Astrocyte (in vitro differentiated cells and primary cell): ENCODE measurements around the gene RPH3AL. TPM values are rescaled to one million over a fixed set of nuclear protein-coding genes. Genes with fewer than 3 reads are reported as not detected.

Source experiments
- DNase-seq: peaks from one replicate; pipeline ENCODE4 v3.0.0-alpha.2; 2010; ENCODE audit warnings: low read depth
- FAIRE-seq: peaks from 2 replicates; lab custom pipeline; 2011; peaks lifted over from hg19 to GRCh38; lab: Jason Lieb, UNC
- H2AFZ ChIP-seq: 2 replicates; pipeline ENCODE4 v1.6.0; 2012; ENCODE audit warnings: low read depth, low read length, inconsistent platforms
- H3K27ac ChIP-seq: 2 replicates; pipeline ENCODE4 v1.5.1; 2011; ENCODE audit warnings: low read depth, low read length, inconsistent platforms
- H3K27me3 ChIP-seq: 2 replicates; pipeline ENCODE4 v1.6.0; 2011; ENCODE audit warnings: low read length, inconsistent platforms; ENCODE audit not compliant: insufficient read depth
- H3K36me3 ChIP-seq: 2 replicates; pipeline ENCODE4 v1.5.1; 2011; ENCODE audit warnings: low read length, inconsistent platforms; ENCODE audit not compliant: insufficient read depth
- H3K4me1 ChIP-seq: 2 replicates; pipeline ENCODE4 v1.5.1; 2011; ENCODE audit warnings: low read length, inconsistent platforms; ENCODE audit not compliant: insufficient read depth
- H3K4me2 ChIP-seq: 2 replicates; pipeline ENCODE4 v1.6.0; 2012; ENCODE audit warnings: low read length, inconsistent platforms
- H3K4me3 ChIP-seq: 2 replicates; pipeline ENCODE4 v1.5.1; 2011; ENCODE audit warnings: low read depth, mild to moderate bottlenecking, low read length, inconsistent platforms; ENCODE audit not compliant: insufficient read depth
- H3K79me2 ChIP-seq: 2 replicates; pipeline ENCODE4 v1.6.0; 2012; ENCODE audit warnings: mild to moderate bottlenecking, low read length, inconsistent platforms; ENCODE audit not compliant: insufficient read depth
- H3K9ac ChIP-seq: 2 replicates; pipeline ENCODE4 v1.6.0; 2012; ENCODE audit warnings: mild to moderate bottlenecking, low read length, inconsistent platforms
- H3K9me3 ChIP-seq: 2 replicates; pipeline ENCODE4 v1.5.1; 2012; ENCODE audit warnings: low read depth, mild to moderate bottlenecking, low read length, inconsistent platforms; ENCODE audit not compliant: insufficient read depth
- H4K20me1 ChIP-seq: 2 replicates; pipeline ENCODE4 v1.6.0; 2012; ENCODE audit warnings: low read length, inconsistent platforms; ENCODE audit not compliant: insufficient read depth
- H3K27ac Mint-ChIP-seq: one replicate; pipeline ENCODE4 v1.8.0; 2021; ENCODE audit warnings: mild to moderate bottlenecking, mixed read lengths; ENCODE audit not compliant: unreplicated experiment
- H3K27me3 Mint-ChIP-seq: one replicate; pipeline ENCODE4 v1.8.0; 2021; ENCODE audit warnings: low read depth, mixed read lengths; ENCODE audit not compliant: unreplicated experiment
- H3K36me3 Mint-ChIP-seq: one replicate; pipeline ENCODE4 v1.8.0; 2021; ENCODE audit warnings: low read depth, mixed read lengths; ENCODE audit not compliant: unreplicated experiment
- H3K4me1 Mint-ChIP-seq: one replicate; pipeline ENCODE4 v1.8.0; 2021; ENCODE audit warnings: low read depth, mixed read lengths; ENCODE audit not compliant: unreplicated experiment
- H3K4me3 Mint-ChIP-seq: one replicate; pipeline ENCODE4 v1.8.0; 2021; ENCODE audit warnings: mild to moderate bottlenecking, moderate library complexity, mixed read lengths; ENCODE audit not compliant: unreplicated experiment
- H3K9me3 Mint-ChIP-seq: one replicate; pipeline ENCODE4 v1.8.0; 2021; ENCODE audit warnings: mild to moderate bottlenecking, mixed read lengths; ENCODE audit not compliant: unreplicated experiment
- CTCF ChIP-seq: IDR thresholded peaks from 2 replicates; pipeline ENCODE4 v1.5.1; 2011; ENCODE audit warnings: low read depth, mild to moderate bottlenecking, inconsistent platforms, low read length, moderate library complexity; ENCODE audit not compliant: insufficient read depth
- EZH2 ChIP-seq: IDR thresholded peaks from 2 replicates; pipeline ENCODE4 v1.6.1; 2012; ENCODE audit warnings: mild to moderate bottlenecking, low read length, inconsistent platforms; ENCODE audit not compliant: insufficient read depth
- total RNA-seq: library from RNA; stranded (reverse); gene quantifications from 2 replicates; pipeline ENCODE4 v1.2.1, GENCODE V29; 2021

RPH3AL gene
- total RNA-seq, 1 donor from 2014 or later: 3.7 TPM

- DNase-seq (no peak), FAIRE-seq (no peak)
- Histone ChIP-seq H3K36me3 (no peaks in the 10 kb centered on the region), H3K9me3 (no peaks in the 10 kb centered on the region), H2AFZ (no peak overlapping the region), H3K4me1 (no peaks in the 10 kb centered on the region), H3K4me2 (no peak overlapping the region), H3K9ac (no peak overlapping the region), H3K4me3 (no peak overlapping the region), H3K27me3 (peaks cover 12% of the 10 kb centered on the region), H3K27ac (no peak overlapping the region), H4K20me1 (no peaks in the 10 kb centered on the region), H3K79me2 (no peaks in the 10 kb centered on the region)
- Mint-ChIP-seq H3K4me1 (no peaks in the 10 kb centered on the region), H3K4me3 (no peak overlapping the region), H3K9me3 (no peaks in the 10 kb centered on the region), H3K36me3 (peaks cover 2% of the 10 kb centered on the region), H3K27me3 (peaks cover 33% of the 10 kb centered on the region), H3K27ac (no peak overlapping the region)
- TF ChIP-seq EZH2: no peak
- no peak for TF ChIP-seq CTCF
These were observed 63.2 kb downstream of the RPH3AL start for GRCh38 chr17:289409-289808.

- no peak for FAIRE-seq
- no peak overlapping the region for H2AFZ ChIP-seq
- H3K27ac Mint-ChIP-seq: no peak overlapping the region
- H3K4me3 ChIP-seq: no peak overlapping the region
- no peaks in the 10 kb centered on the region for H3K9me3 ChIP-seq
- no peak overlapping the region for H3K4me3 Mint-ChIP-seq
- no peaks in the 10 kb centered on the region for H3K9me3 Mint-ChIP-seq
- no peak overlapping the region for H3K4me2 ChIP-seq
- H3K4me1 ChIP-seq: no peaks in the 10 kb centered on the region
- TF ChIP-seq EZH2 (no peak), CTCF (no peak)
- no peak overlapping the region for H3K9ac ChIP-seq
- no peaks in the 10 kb centered on the region for H3K79me2 ChIP-seq
- no peak for DNase-seq
- H3K36me3 Mint-ChIP-seq: peaks cover 2% of the 10 kb centered on the region
- no peak overlapping the region for H3K27ac ChIP-seq
- H3K4me1 Mint-ChIP-seq: no peaks in the 10 kb centered on the region
- H4K20me1 ChIP-seq: no peaks in the 10 kb centered on the region
- no peaks in the 10 kb centered on the region for H3K36me3 ChIP-seq
- peaks cover 9% of the 10 kb centered on the region for H3K27me3 ChIP-seq
- H3K27me3 Mint-ChIP-seq: peaks cover 33% of the 10 kb centered on the region
These were observed 63.7 kb downstream of the RPH3AL start for GRCh38 chr17:288802-289356.

DNA sequence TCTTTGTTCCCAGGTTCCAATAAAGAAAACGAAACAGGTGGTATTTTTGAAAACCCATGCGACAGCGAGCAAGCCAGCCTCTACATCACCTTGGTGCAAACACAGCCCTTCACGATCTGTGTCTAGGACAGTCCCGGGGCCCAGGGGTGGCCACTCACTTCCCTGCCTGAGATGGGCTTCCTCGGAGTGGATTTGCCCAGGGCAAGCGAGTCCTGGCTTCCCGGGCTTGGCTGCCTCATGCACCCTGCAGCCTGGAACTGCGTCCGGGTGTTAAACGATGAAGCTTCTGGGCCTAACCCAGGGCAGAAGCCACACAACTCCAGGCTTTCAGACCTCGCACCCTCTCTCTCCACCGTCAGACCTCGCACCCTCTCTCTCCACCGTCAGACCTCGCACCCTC, 66.0 kb downstream of the RPH3AL start:
- Mint-ChIP-seq H3K27me3 (peaks cover 44% of the 10 kb centered on the region), H3K9me3 (no peaks in the 10 kb centered on the region), H3K27ac (no peak overlapping the region), H3K36me3 (peaks cover 2% of the 10 kb centered on the region), H3K4me1 (no peaks in the 10 kb centered on the region), H3K4me3 (no peak overlapping the region)
- no peak overlapping the region for H3K4me2 ChIP-seq
- H3K27me3 ChIP-seq: peaks cover 6% of the 10 kb centered on the region
- no peak overlapping the region for H3K9ac ChIP-seq
- H3K9me3 ChIP-seq: no peaks in the 10 kb centered on the region
- no peaks in the 10 kb centered on the region for H3K4me1 ChIP-seq
- no peak overlapping the region for H3K27ac ChIP-seq
- no peak overlapping the region for H2AFZ ChIP-seq
- TF ChIP-seq CTCF: no peak
- H4K20me1 ChIP-seq: no peaks in the 10 kb centered on the region
- H3K79me2 ChIP-seq: no peaks in the 10 kb centered on the region
- no peaks in the 10 kb centered on the region for H3K36me3 ChIP-seq
- no peak for FAIRE-seq
- DNase-seq: no peak
- no peak overlapping the region for H3K4me3 ChIP-seq
